HepG2 (cell line): ENCODE data around the gene ARID3C. TPM values are rescaled to one million over a fixed set of nuclear protein-coding genes. Genes with fewer than 3 reads are reported as not detected.

Experiments
- CCDC6 ChIP-seq: sonication (generic); formaldehyde crosslinking; IDR thresholded peaks from 2 replicates; pipeline ENCODE4 v1.8.1; 2022; ENCODE audit warnings: mild to moderate bottlenecking, missing genetic modification reagents, moderate library complexity
- ELF3 ChIP-seq: IDR thresholded peaks from 2 replicates; pipeline ENCODE4 v1.6.1; 2016; ENCODE audit warnings: missing genetic modification reagents, missing compliant biosample characterization
- HMGXB3 ChIP-seq: sonication (generic); formaldehyde crosslinking; IDR thresholded peaks from 2 replicates; pipeline ENCODE4 v1.4.0; 2020; ENCODE audit warnings: missing genetic modification reagents, borderline replicate concordance
- IRX3 ChIP-seq: sonication (generic); formaldehyde crosslinking; IDR thresholded peaks from 2 replicates; pipeline ENCODE4 v1.8.1; 2023; ENCODE audit warnings: mild to moderate bottlenecking, low read depth, missing genetic modification reagents, borderline replicate concordance
- KAT2B ChIP-seq: fragments of 150-350 bp; IDR thresholded peaks from 2 replicates; pipeline ENCODE4 v1.6.1; 2014; ENCODE audit warnings: low read depth, low read length, borderline replicate concordance
- MED8 ChIP-seq: sonication (generic); formaldehyde crosslinking; IDR thresholded peaks from 2 replicates; pipeline ENCODE4 v1.8.1; 2023; ENCODE audit warnings: mild to moderate bottlenecking, missing genetic modification reagents; ENCODE audit not compliant: insufficient replicate concordance
- MIXL1 ChIP-seq: IDR thresholded peaks from 2 replicates; pipeline ENCODE4 v1.6.1; 2016
- MTF2 ChIP-seq: sonication (generic); formaldehyde crosslinking; IDR thresholded peaks from 2 replicates; pipeline ENCODE4 v1.5.0; 2020; ENCODE audit warnings: missing genetic modification reagents, borderline replicate concordance
- NCOR1 ChIP-seq: fragments of 200-600 bp; sonication (generic); IDR thresholded peaks from 2 replicates; pipeline ENCODE4 v1.7.0; 2017; ENCODE audit warnings: antibody characterized with exemption, low read length, borderline replicate concordance
- NR2F6 ChIP-seq, 2 experiments: IDR thresholded peaks; 2 replicates each; pipeline ENCODE4 v1.6.1; 2016; ENCODE audit warnings: antibody characterized with exemption in 1 of 2, mild to moderate bottlenecking in 1 of 2
- POLR2A ChIP-seq, 2 experiments: IDR thresholded peaks; 2 replicates each; pipeline ENCODE4 v1.6.1; 2011; ENCODE audit warnings: low read depth in 2 of 2, low read length in 2 of 2, mild to moderate bottlenecking in 1 of 2, moderate library complexity in 1 of 2; ENCODE audit not compliant: insufficient read depth in 1 of 2
- ZBTB1 ChIP-seq: sonication (generic); formaldehyde crosslinking; IDR thresholded peaks from 2 replicates; pipeline ENCODE4 v1.4.0; 2020; ENCODE audit warnings: missing genetic modification reagents, borderline replicate concordance
- ZNF124 ChIP-seq: sonication (generic); formaldehyde crosslinking; IDR thresholded peaks from 2 replicates; pipeline ENCODE4 v1.4.0; 2020; ENCODE audit warnings: missing genetic modification reagents
- ZNF331 ChIP-seq: sonication (generic); formaldehyde crosslinking; IDR thresholded peaks from 2 replicates; pipeline ENCODE4 v1.4.0; 2020; ENCODE audit warnings: missing genetic modification reagents
- ZNF501 ChIP-seq: sonication (generic); formaldehyde crosslinking; IDR thresholded peaks from 2 replicates; pipeline ENCODE4 v1.5.1; 2020; ENCODE audit warnings: mild to moderate bottlenecking, moderate library complexity, missing genetic modification reagents
- ZNF558 ChIP-seq: sonication (generic); formaldehyde crosslinking; IDR thresholded peaks from 2 replicates; pipeline ENCODE4 v1.9.0; 2022; ENCODE audit warnings: mild to moderate bottlenecking, missing genetic modification reagents, borderline replicate concordance
- ZNF749 ChIP-seq: sonication (generic); formaldehyde crosslinking; IDR thresholded peaks from 2 replicates; pipeline ENCODE4 v1.8.0; 2022; ENCODE audit warnings: mild to moderate bottlenecking, missing genetic modification reagents, moderate library complexity, borderline replicate concordance
- ZNF841 ChIP-seq: sonication (generic); formaldehyde crosslinking; IDR thresholded peaks from 2 replicates; pipeline ENCODE4 v1.8.1; 2023; ENCODE audit warnings: missing genetic modification reagents, borderline replicate concordance
- polyA plus RNA-seq, 8 experiments: library from polyadenylated mRNA; depleted of rRNA in 3 of 8; stranded (reverse) in 7 of 8; unstranded in 1 of 8; fragments of >200 nt; fragmentation: Illumina TruSeq in 4 of 8; extraction: Trizol in 4 of 8; gene quantifications; 2 replicates each; pipeline versions ENCODE4 v1.2.1 to v1.2.3, GENCODE V29; 2011 to 2016; ENCODE audit warnings: low read depth in 4 of 8, missing spikeins in 1 of 8, mixed read lengths in 1 of 8; ENCODE audit not compliant: insufficient read depth in 1 of 8
- total RNA-seq, 5 experiments: library from RNA; depleted of rRNA; stranded (reverse); fragments of >200 nt; fragmentation: Illumina TruSeq; extraction: Trizol; gene quantifications; 2 replicates each; pipeline ENCODE4 v1.2.3, GENCODE V29; 2016; ENCODE audit warnings: low read depth in 1 of 5
- TF ChIP-seq, protein P1 (sequence below): sonication (generic); formaldehyde crosslinking; IDR thresholded peaks from 2 replicates; pipeline ENCODE4 v1.5.1; 2020; ENCODE audit warnings: missing genetic modification reagents, mild to moderate bottlenecking, borderline replicate concordance
- TF ChIP-seq, protein P2 (sequence below): sonication (generic); formaldehyde crosslinking; IDR thresholded peaks from 2 replicates; pipeline ENCODE4 v1.8.0; 2022; ENCODE audit warnings: missing genetic modification reagents, mild to moderate bottlenecking, borderline replicate concordance

ARID3C gene
- total and polyA plus RNA-seq, 2 of the 13 experiments (the other 11 are each of a cell fraction or from before 2014, with no cell fraction given), result not detected

GRCh38 chr9:34637356-34638137 lies 8.7 kb upstream of the ARID3C start, which contains the start of gene SIGMAR1 (continued):
- TF ChIP-seq IRX3 (CRISPR knock-in tag) (peak; percentile 82), ZNF501 (CRISPR knock-in tag) (no peak), MED8 (CRISPR knock-in tag) (peak; percentile 27), ZNF331 (peak; percentile 18; the same call in 1 of the 2 replicates), ZNF749 (CRISPR knock-in tag) (peak; percentile 72; the same call in 1 of the 2 replicates), ZNF124 (CRISPR knock-in tag) (peak; percentile 81; the same call in 1 of the 2 replicates), POLR2A (IDR thresholded peaks at IDR 0.05; ENCODE audit: insufficient read depth in 1 of 2, low read depth in 2 of 2, low read length in 2 of 2) (peak in 1 of 2 experiments; percentile 72; a peak in 2 of 4 replicates), KAT2B (no peak), MIXL1 (CRISPR knock-in tag) (peak; percentile 49; the same call in 1 of the 2 replicates), HMGXB3 (CRISPR knock-in tag) (no peak), ZNF841 (CRISPR knock-in tag) (no peak; the same call in 1 of the 2 replicates), NCOR1 (no peak), MTF2 (CRISPR knock-in tag) (no peak; the same call in 1 of the 2 replicates), ZNF558 (CRISPR knock-in tag) (peak; percentile 39; the same call in 1 of the 2 replicates), ELF3 (peak; percentile 48; the same call in 1 of the 2 replicates), CCDC6 (peak; percentile 81), ZBTB1 (CRISPR knock-in tag) (no peak), NR2F6 (IDR thresholded peaks at IDR 0.05) (no peak), NR2F6 (CRISPR knock-in tag; IDR thresholded peaks at IDR 0.05) (no peak)
- TF ChIP-seq, protein P1, sequence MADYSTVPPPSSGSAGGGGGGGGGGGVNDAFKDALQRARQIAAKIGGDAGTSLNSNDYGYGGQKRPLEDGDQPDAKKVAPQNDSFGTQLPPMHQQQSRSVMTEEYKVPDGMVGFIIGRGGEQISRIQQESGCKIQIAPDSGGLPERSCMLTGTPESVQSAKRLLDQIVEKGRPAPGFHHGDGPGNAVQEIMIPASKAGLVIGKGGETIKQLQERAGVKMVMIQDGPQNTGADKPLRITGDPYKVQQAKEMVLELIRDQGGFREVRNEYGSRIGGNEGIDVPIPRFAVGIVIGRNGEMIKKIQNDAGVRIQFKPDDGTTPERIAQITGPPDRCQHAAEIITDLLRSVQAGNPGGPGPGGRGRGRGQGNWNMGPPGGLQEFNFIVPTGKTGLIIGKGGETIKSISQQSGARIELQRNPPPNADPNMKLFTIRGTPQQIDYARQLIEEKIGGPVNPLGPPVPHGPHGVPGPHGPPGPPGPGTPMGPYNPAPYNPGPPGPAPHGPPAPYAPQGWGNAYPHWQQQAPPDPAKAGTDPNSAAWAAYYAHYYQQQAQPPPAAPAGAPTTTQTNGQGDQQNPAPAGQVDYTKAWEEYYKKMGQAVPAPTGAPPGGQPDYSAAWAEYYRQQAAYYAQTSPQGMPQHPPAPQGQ (CRISPR knock-in tag), result no peak
- TF ChIP-seq, protein P2, sequence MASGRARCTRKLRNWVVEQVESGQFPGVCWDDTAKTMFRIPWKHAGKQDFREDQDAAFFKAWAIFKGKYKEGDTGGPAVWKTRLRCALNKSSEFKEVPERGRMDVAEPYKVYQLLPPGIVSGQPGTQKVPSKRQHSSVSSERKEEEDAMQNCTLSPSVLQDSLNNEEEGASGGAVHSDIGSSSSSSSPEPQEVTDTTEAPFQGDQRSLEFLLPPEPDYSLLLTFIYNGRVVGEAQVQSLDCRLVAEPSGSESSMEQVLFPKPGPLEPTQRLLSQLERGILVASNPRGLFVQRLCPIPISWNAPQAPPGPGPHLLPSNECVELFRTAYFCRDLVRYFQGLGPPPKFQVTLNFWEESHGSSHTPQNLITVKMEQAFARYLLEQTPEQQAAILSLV (CRISPR knock-in tag), result peak; percentile 90; the same call in 1 of the 2 replicates
